Smooth muscle cell of the brain vasculature (primary cell): ENCODE measurements around the gene SART3.
A peak's percentile ranks its signal among the peaks of the same experiment; 100 is the strongest.
"Not testable (repeated sequence)": the region's sequence is repeated elsewhere in the genome, so short reads cannot be mapped to it uniquely, and the experiment has no call there.

Experiments
- DNase-seq: peaks from one replicate; pipeline ENCODE4 v3.0.0-alpha.2; 2012; ENCODE audit warnings: low read depth, low spot score

SART3 gene

DNA sequence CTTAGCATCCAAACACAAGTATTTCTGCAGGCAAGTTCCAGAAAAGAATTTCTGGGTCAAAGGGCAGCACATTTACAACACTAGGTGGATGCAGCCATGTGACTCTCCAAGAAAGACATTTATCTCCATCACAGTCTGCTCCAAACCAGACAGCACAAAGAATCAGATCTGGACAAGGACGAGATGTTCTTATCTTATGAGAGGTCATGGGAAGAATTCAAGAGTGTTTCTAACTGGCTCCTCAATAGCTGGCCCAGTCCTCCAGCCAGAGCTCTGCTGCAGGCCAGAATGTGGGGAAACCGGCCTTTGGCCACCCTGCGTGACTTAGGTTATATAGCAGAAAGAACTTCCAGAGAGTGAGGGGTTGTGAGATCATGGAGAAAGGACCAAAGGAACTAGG, 19.6 kb upstream of the SART3 start:
- DNase-seq = no peak

- DNase-seq = no peak
These were observed 17.8 kb upstream of the SART3 start for GRCh38 chr12:108578813-108579212.

- no peak for DNase-seq
These were observed 17.3 kb upstream of the SART3 start for GRCh38 chr12:108578264-108578663.

GRCh38 chr12:108577458-108577857, 16.5 kb upstream of the SART3 start:
- no peak for DNase-seq

GRCh38 chr12:108576660-108577234, 15.8 kb upstream of the SART3 start:
- no peak for DNase-seq

DNA sequence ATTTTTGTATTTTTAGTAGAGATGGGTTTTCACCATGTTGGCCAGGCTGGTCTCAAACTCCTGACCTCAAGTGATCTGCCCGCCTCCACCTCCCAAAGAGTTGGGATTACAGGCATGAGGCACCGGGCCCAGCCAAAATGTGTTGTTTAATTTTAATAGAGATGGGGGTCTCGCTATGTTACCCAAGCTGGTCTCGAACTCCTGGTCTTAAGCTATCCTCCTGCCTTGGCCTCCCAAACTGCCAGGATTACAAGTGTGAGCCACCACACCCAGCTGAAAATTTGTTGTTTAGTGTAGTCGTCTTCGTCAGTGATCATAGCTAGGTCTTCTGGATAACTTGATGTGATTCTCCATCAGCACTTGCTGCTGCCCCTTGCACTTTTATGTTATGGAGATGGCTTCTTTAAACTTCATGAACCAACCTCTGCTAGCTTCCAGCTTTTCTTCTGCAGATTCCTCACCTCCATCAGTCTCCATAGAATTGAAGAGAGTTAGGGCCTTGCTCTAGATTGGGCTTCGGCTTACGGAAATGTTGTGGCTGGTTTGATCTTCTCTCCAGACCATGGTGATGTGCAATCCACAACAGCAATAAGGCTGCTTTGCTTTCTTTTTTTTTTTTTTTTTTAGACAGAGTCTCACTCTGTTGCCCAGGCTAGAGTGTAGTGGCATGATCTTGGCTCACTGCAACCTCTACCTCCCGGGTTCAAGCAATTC, 14.4 kb upstream of the SART3 start:
- DNase-seq = no peak

- DNase-seq = not testable (repeated sequence)
These were observed 13.3 kb upstream of the SART3 start for GRCh38 chr12:108574276-108574675.

DNA sequence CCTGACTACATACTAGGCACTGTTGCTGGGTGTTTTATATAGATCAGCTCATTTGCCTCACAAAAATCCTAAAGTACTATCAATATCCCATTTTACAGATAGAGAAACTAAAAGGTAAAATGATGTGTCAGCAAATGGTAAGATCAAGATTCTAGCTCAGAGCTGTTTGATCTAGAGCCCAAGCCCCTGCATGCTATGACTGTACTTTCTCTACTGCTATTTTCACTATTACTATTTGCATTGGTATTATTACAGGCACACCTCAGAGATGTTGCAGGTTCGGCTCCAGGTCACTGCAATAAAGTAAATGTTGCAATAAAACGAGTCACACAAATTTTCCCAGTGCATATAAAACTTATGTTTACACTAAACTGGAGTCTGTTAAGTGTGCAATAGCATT, 12.3 kb upstream of the SART3 start:
- DNase-seq = no peak

GRCh38 chr12:108572166-108572790, 11.3 kb upstream of the SART3 start:
- no peak for DNase-seq

DNA sequence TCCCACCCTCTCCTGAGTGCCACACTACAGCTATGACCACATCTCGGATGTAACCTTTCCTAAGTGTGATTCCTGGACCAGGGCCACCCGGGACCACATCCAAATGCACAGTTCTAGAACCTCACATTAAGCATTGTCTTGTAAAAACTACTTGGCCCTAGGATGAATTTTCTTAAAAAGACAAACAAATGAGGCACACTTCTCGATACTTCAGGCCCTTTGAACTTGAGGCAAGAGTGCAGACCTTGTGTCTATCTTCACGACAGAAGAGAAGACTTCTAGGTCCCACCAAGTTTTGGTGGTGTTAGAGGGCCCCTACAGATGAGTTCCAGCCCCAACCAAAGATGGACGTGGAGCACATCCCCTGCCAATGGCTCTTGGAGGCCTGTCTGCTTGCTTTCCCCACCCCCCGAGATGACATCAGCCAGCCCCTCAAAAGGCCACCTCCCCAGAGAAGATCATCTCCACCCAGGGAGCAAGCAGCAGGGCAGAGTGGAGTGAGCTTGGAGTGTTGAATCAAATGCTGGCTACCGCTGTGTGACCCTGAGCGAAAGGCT, 10.7 kb upstream of the SART3 start:
- DNase-seq = no peak

GRCh38 chr12:108570743-108571608, 10.0 kb upstream of the SART3 start:
- DNase-seq = no peak

GRCh38 chr12:108568338-108569154, 7.6 kb upstream of the SART3 start:
- DNase-seq = no peak

- no peak for DNase-seq
These were observed 6.7 kb upstream of the SART3 start for GRCh38 chr12:108567406-108568337.

GRCh38 chr12:108566452-108566851, 5.5 kb upstream of the SART3 start:
- no peak for DNase-seq

DNA sequence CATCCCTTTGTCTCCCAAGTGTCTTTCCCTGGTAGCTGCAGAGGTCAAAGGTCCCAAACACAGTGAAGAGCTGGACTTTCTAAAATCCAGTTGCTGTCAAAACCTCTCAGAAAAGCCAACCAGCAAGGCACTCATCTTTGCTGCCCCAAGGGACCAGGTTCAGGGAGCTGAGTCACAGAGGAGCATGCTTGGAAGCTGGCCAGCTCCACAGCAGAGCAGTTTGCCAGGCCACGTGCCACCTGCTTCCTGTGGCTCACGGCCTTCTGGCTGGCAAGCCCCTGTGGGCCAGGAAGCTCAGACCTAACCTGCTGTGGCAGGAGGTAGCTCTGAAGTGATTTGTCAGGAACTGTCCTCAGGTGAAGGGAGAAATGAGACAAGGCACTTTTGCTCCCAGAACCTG, 5.0 kb upstream of the SART3 start:
- no peak for DNase-seq

- no peak for DNase-seq
These were observed 4.2 kb upstream of the SART3 start for GRCh38 chr12:108565146-108565545.

DNA sequence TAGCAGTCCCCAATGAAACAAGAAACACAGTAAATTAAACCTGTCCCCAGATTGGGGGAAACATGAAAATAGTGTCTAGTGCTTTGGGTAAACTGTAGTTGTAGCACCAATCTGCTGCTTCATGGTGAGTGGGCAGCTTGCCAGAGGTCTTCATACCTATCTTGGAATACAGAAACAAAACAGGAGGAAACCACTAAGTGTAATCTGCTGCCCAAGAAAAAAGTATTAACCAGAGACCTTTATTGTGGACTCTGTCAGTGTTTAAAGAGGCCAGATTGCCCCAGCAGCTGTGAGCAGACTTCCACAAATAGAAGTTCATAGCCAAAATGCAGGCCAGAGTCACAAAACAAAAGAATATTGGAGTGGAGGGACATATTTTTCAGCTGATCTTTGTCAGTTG, 3.8 kb upstream of the SART3 start:
- DNase-seq = no peak

- DNase-seq = no peak
These were observed 2.8 kb upstream of the SART3 start for GRCh38 chr12:108563804-108564151.

DNA sequence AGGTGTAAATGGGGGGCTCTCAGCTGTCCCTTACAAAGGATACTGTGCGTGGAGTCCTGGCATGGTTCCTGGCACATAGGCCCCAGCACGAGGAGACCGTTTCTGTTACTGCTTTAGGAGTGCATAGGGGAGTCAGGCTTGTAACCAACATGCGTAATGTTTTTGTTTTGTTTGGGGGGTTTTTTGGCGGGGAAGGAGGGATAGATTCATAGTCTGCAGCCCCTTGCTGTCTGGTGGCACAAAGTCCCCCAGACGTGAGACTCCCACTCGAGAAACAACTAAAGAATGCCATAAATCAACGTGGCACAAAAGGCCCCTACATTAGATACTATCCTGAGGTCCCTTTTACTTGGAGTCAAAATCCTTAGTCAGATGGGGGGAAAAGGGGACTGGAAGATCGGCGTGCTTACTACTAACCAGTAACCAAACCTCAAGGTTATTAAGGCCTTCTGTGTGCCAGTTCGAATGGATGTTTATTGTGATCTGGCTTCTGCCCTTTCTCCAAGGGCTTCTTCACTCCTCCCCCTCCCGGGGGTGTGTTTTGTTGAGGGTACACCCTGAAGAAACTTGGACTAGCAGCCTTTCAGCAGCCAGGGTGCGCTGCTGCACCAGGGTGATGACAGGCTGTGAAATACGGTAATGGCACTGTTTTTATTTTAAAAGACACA, 2.3 kb upstream of the SART3 start:
- DNase-seq = peak; percentile 70
